HG03095 (cell line): ENCODE measurements around the gene FCRLA.
"Not testable (repeated sequence)": the region's sequence is repeated elsewhere in the genome, so short reads cannot be mapped to it uniquely, and the experiment has no call there.

Experiments
- ATAC-seq: cut with Tn5 transposase; IDR thresholded peaks from one replicate; pipeline ENCODE4 v1.9.1; 2021; ENCODE audit warnings: moderate library complexity; ENCODE audit not compliant: unreplicated experiment

Gene FCRLA

GRCh38 chr1:161706482-161707347, at the start of gene FCRLA:
FCRLA (plus strand) TSS chr1:161707229; CDS start chr1:161707265, 36 bp downstream.
- ATAC-seq = peak; percentile 50

- not testable (repeated sequence) for ATAC-seq
Measured at GRCh38 chr1:161658524-161658923, 48.5 kb upstream of the FCRLA start.

GRCh38 chr1:161661660-161662311, 45.2 kb upstream of the FCRLA start:
- not testable (repeated sequence) for ATAC-seq

- ATAC-seq = peak; percentile 65
Measured at GRCh38 chr1:161662684-161663339, 44.2 kb upstream of the FCRLA start, which contains the start of gene FCGR2B. FCGR2B (plus strand) TSS chr1:161663143; CDS start chr1:161663242, 99 bp downstream.

GRCh38 chr1:161663569-161663968, 43.5 kb upstream of the FCRLA start:
- not testable (repeated sequence) for ATAC-seq

GRCh38 chr1:161664689-161665088, 42.3 kb upstream of the FCRLA start:
- ATAC-seq = not testable (repeated sequence)

GRCh38 chr1:161671045-161672020, 35.7 kb upstream of the FCRLA start:
- not testable (repeated sequence) for ATAC-seq

- ATAC-seq = not testable (repeated sequence)
Measured at GRCh38 chr1:161673437-161673836, 33.6 kb upstream of the FCRLA start.

- ATAC-seq = not testable (repeated sequence)
Measured at GRCh38 chr1:161674447-161674846, 32.6 kb upstream of the FCRLA start.

GRCh38 chr1:161674908-161675307, 32.1 kb upstream of the FCRLA start:
- not testable (repeated sequence) for ATAC-seq

GRCh38 chr1:161676441-161676840, 30.6 kb upstream of the FCRLA start:
- no peak for ATAC-seq

- ATAC-seq = no peak
Measured at GRCh38 chr1:161676958-161677689, 29.9 kb upstream of the FCRLA start.

- no peak for ATAC-seq
Measured at GRCh38 chr1:161678500-161678899, 28.5 kb upstream of the FCRLA start.

GRCh38 chr1:161681879-161682278, 25.1 kb upstream of the FCRLA start:
- ATAC-seq = no peak

GRCh38 chr1:161688946-161689345, 18.1 kb upstream of the FCRLA start:
- no peak for ATAC-seq

GRCh38 chr1:161691846-161692245, 15.2 kb upstream of the FCRLA start:
- no peak for ATAC-seq

GRCh38 chr1:161693020-161693712, 13.9 kb upstream of the FCRLA start:
- not testable (repeated sequence) for ATAC-seq

- ATAC-seq = not testable (repeated sequence)
Measured at GRCh38 chr1:161698302-161698701, 8.7 kb upstream of the FCRLA start.

GRCh38 chr1:161702250-161702649, 4.8 kb upstream of the FCRLA start:
- no peak for ATAC-seq
